SK-N-SH treated with all-trans-retinoic acid at 6 μM for 48 hours (cell line): ENCODE results near the gene CTSC.

Source experiments
- ATAC-seq: fragments of 200-7000 bp; cut with Tn5 transposase; 3 replicates; pipeline ENCODE4 v1.9.1; 2020; ENCODE audit warnings: mild to moderate bottlenecking, moderate library complexity
- ARNTL ChIP-seq: fragments of 450-650 bp; formaldehyde crosslinking; IDR thresholded peaks from 2 replicates; pipeline ENCODE4 v1.5.0; 2020; ENCODE audit warnings: low read depth, mild to moderate bottlenecking, moderate library complexity, borderline replicate concordance
- BACH2 ChIP-seq: fragments of 250-450 bp; sonication (Bioruptor Pico); IDR thresholded peaks from 2 replicates; pipeline ENCODE4 v1.9.0; 2021; ENCODE audit warnings: mild to moderate bottlenecking, borderline replicate concordance
- CREB5 ChIP-seq: fragments of 250-450 bp; sonication (Bioruptor Pico); IDR thresholded peaks from 2 replicates; pipeline ENCODE4 v1.5.1; 2020; ENCODE audit warnings: low read depth, mild to moderate bottlenecking, moderate library complexity
- CSDC2 ChIP-seq: fragments of 250-450 bp; sonication (Bioruptor Pico); IDR thresholded peaks from 2 replicates; pipeline ENCODE4 v1.5.0; 2020; ENCODE audit warnings: mild to moderate bottlenecking, moderate library complexity
- CSRNP3 ChIP-seq: fragments of 250-450 bp; sonication (Bioruptor Pico); IDR thresholded peaks from 2 replicates; pipeline ENCODE4 v1.5.1; 2021; ENCODE audit warnings: mild to moderate bottlenecking, moderate library complexity
- ESRRG ChIP-seq: fragments of 250-450 bp; sonication (Bioruptor Pico); IDR thresholded peaks from 2 replicates; pipeline ENCODE4 v1.6.1; 2021; ENCODE audit warnings: mild to moderate bottlenecking
- GLIS3 ChIP-seq: fragments of 250-450 bp; sonication (Bioruptor Pico); IDR thresholded peaks from 2 replicates; pipeline ENCODE4 v1.5.0; 2020; ENCODE audit warnings: mild to moderate bottlenecking, moderate library complexity
- OSR1 ChIP-seq: fragments of 250-450 bp; sonication (Bioruptor Pico); IDR thresholded peaks from 2 replicates; pipeline ENCODE4 v1.8.0; 2022; ENCODE audit warnings: moderate library complexity, mild to moderate bottlenecking, inconsistent platforms
- PATZ1 ChIP-seq: fragments of 250-450 bp; sonication (Bioruptor Pico); IDR thresholded peaks from 2 replicates; pipeline ENCODE4 v1.8.0; 2020; ENCODE audit warnings: mild to moderate bottlenecking, moderate library complexity, borderline replicate concordance
- POU6F1 ChIP-seq: fragments of 250-450 bp; sonication (Bioruptor Pico); IDR thresholded peaks from 2 replicates; pipeline ENCODE4 v1.8.0; 2021; ENCODE audit warnings: low read depth, mild to moderate bottlenecking, moderate library complexity, borderline replicate concordance
- PPARA ChIP-seq: fragments of 250-450 bp; sonication (Bioruptor Pico); IDR thresholded peaks from 2 replicates; pipeline ENCODE4 v1.5.0; 2020; ENCODE audit warnings: mild to moderate bottlenecking, borderline replicate concordance
- TCF4 ChIP-seq: fragments of 250-450 bp; sonication (Bioruptor Pico); IDR thresholded peaks from 2 replicates; pipeline ENCODE4 v1.8.0; 2021; ENCODE audit warnings: mild to moderate bottlenecking, moderate library complexity, borderline replicate concordance
- TOX ChIP-seq: fragments of 250-450 bp; sonication (Bioruptor Pico); IDR thresholded peaks from 2 replicates; pipeline ENCODE4 v1.8.0; 2021; ENCODE audit warnings: mild to moderate bottlenecking, moderate library complexity, borderline replicate concordance
- TSHZ2 ChIP-seq: fragments of 250-450 bp; sonication (Bioruptor Pico); IDR thresholded peaks from 2 replicates; pipeline ENCODE4 v1.5.0; 2020; ENCODE audit warnings: mild to moderate bottlenecking, moderate library complexity
- ZC3H10 ChIP-seq: fragments of 250-450 bp; sonication (Bioruptor Pico); IDR thresholded peaks from 2 replicates; pipeline ENCODE4 v1.5.1; 2021; ENCODE audit warnings: mild to moderate bottlenecking, moderate library complexity
- ZFP3 ChIP-seq: fragments of 250-450 bp; sonication (Bioruptor Pico); IDR thresholded peaks from 2 replicates; pipeline ENCODE4 v1.5.0; 2020; ENCODE audit warnings: mild to moderate bottlenecking, moderate library complexity
- ZFP30 ChIP-seq: fragments of 450-650 bp; formaldehyde crosslinking; IDR thresholded peaks from 2 replicates; pipeline ENCODE4 v1.5.0; 2022; ENCODE audit warnings: mild to moderate bottlenecking, moderate library complexity
- ZNF565 ChIP-seq: fragments of 450-650 bp; formaldehyde crosslinking; conservative IDR thresholded peaks from 2 replicates; pipeline ENCODE4 v1.5.0; 2020; ENCODE audit warnings: low read depth, mild to moderate bottlenecking, moderate library complexity
- ZNF70 ChIP-seq: fragments of 450-650 bp; formaldehyde crosslinking; IDR thresholded peaks from 2 replicates; pipeline ENCODE4 v1.5.0; 2020; ENCODE audit warnings: mild to moderate bottlenecking, moderate library complexity
- ZNF8 ChIP-seq: fragments of 450-650 bp; formaldehyde crosslinking; IDR thresholded peaks from 2 replicates; pipeline ENCODE4 v1.5.0; 2020; ENCODE audit warnings: mild to moderate bottlenecking, moderate library complexity

CTSC gene

GRCh38 chr11:88266919-88267318, 70.6 kb downstream of the CTSC start (continued):
- TF ChIP-seq PATZ1 = no peak
- TF ChIP-seq ESRRG (CRISPR knock-in tag) = no peak
- TF ChIP-seq, all 23 proteins: peak for 0

GRCh38 chr11:88266157-88266556, 71.4 kb downstream of the CTSC start:
- TF ChIP-seq GLIS3 (CRISPR knock-in tag) (no peak), ZC3H10 (CRISPR knock-in tag) (no peak), ZFP30 (CRISPR knock-in tag) (no peak)
- no peak for ATAC-seq

GRCh38 chr11:88259431-88259830, 78.1 kb downstream of the CTSC start:
- no peak for ATAC-seq
- TF ChIP-seq ZNF8 (CRISPR knock-in tag) (no peak), PATZ1 (no peak), TOX (no peak), ESRRG (CRISPR knock-in tag) (no peak), ZNF565 (no peak), GLIS3 (CRISPR knock-in tag) (no peak), POU6F1 (CRISPR knock-in tag) (no peak), TCF4 (CRISPR knock-in tag) (no peak), BACH2 (no peak), OSR1 (CRISPR knock-in tag) (no peak), ZNF70 (CRISPR knock-in tag) (no peak), CSDC2 (no peak), TSHZ2 (CRISPR knock-in tag) (no peak), ARNTL (CRISPR knock-in tag) (no peak), CSRNP3 (CRISPR knock-in tag) (no peak), ZFP3 (CRISPR knock-in tag) (no peak)
- TF ChIP-seq, all 23 proteins: peak for 0

- no peak for ATAC-seq
- TF ChIP-seq OSR1 (CRISPR knock-in tag) (no peak), BACH2 (no peak), ZFP3 (CRISPR knock-in tag) (no peak), ZNF565 (no peak), TOX (no peak), CSDC2 (no peak), CREB5 (CRISPR knock-in tag) (no peak), ZFP30 (CRISPR knock-in tag) (no peak), ZNF70 (CRISPR knock-in tag) (no peak), ZNF8 (CRISPR knock-in tag) (no peak), PPARA (CRISPR knock-in tag) (no peak), GLIS3 (CRISPR knock-in tag) (no peak), TSHZ2 (CRISPR knock-in tag) (no peak)
Observed at GRCh38 chr11:88252208-88252607, 85.3 kb downstream of the CTSC start.
